Prostate gland (tissue), 2 donors: ENCODE results near the gene ATP1A3.

Experiments
- POLR2A ChIP-seq: fragments of 450-650 bp; IDR thresholded peaks from one replicate; pipeline ENCODE4 v1.6.1; 2016; ENCODE audit warnings: antibody characterized with exemption, mild to moderate bottlenecking
- POLR2AphosphoS5 ChIP-seq: sonication (generic); formaldehyde crosslinking; IDR thresholded peaks from one replicate; pipeline ENCODE4 v1.6.1; 2017; ENCODE audit warnings: antibody characterized with exemption
- TF ChIP-seq, protein P1 (sequence below), 4 experiments: fragments of 200-600 bp in 2 of 4; fragments of 450-650 bp in 2 of 4; sonication (generic) in 2 of 4; IDR thresholded peaks; 1 replicate in 3 of 4; 2 replicates in 1 of 4; pipeline ENCODE4 v1.5.1; 2016 to 2019; ENCODE audit warnings: antibody characterized with exemption in 4 of 4, mild to moderate bottlenecking in 2 of 4, moderate library complexity in 2 of 4

DNA sequence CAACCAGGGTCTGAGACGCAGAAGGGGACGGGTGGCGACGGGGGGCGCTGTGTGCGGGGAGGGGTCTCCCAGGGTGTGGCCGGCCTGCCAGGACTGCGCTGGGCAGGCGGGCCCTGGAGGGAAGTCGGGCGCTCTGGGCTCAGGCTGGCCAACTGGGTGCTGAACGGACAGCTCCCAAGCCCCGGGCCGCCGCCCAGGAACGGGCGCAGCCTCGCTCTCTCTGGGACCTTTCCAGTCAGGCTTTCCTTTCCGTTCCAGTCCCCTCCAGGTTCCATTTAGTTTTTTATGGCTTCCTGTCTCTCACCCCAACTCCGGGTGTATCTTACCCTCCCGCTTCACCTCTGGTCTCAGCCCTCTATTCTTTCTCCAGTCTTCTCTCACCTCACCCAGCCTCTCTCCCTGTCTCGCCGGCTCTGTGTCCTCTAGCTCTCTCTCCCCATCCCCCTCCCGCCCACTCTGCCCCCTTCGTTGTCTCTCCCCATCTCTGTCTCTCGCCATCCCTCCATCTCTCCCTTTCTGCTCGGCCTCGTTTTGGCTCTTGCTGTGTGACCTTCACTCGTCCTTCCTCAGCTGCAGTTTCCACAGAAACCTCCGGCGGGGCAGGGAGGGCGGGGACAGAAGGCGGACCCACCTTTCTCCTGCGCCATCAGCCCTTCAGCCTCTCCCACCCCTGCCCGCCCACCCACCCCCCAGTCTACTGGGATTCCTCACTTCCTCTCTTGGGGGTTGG, 3.3 kb upstream of the ATP1A3 start:
- no peak for TF ChIP-seq POLR2AphosphoS5
- TF ChIP-seq, protein P1, sequence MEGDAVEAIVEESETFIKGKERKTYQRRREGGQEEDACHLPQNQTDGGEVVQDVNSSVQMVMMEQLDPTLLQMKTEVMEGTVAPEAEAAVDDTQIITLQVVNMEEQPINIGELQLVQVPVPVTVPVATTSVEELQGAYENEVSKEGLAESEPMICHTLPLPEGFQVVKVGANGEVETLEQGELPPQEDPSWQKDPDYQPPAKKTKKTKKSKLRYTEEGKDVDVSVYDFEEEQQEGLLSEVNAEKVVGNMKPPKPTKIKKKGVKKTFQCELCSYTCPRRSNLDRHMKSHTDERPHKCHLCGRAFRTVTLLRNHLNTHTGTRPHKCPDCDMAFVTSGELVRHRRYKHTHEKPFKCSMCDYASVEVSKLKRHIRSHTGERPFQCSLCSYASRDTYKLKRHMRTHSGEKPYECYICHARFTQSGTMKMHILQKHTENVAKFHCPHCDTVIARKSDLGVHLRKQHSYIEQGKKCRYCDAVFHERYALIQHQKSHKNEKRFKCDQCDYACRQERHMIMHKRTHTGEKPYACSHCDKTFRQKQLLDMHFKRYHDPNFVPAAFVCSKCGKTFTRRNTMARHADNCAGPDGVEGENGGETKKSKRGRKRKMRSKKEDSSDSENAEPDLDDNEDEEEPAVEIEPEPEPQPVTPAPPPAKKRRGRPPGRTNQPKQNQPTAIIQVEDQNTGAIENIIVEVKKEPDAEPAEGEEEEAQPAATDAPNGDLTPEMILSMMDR (IDR thresholded peaks at IDR 0.05): no peak
- no peak for TF ChIP-seq POLR2A
